RPMI7951 (cell line): ENCODE data around the gene EPHA1. TPM values are rescaled to one million over a fixed set of nuclear protein-coding genes. Genes with fewer than 3 reads are reported as not detected.

Experiments
- DNase-seq: peaks from one replicate; pipeline ENCODE4 v3.0.0-alpha.2; 2012; ENCODE audit warnings: low read depth
- total RNA-seq: library from RNA; depleted of rRNA; stranded (reverse); fragments of >200 nt; shearing (Covaris generic); gene quantifications from 2 replicates; pipeline ENCODE4 v1.2.3, GENCODE V29; 2014; rRNA removed

The EPHA1 gene
- total RNA-seq, 1 experiment from 2014 or later: not detected

- DNase-seq: peak; percentile 43
Observed at GRCh38 chr7:143351060-143351459, 57.6 kb downstream of the EPHA1 start.

- no peak for DNase-seq
Observed at GRCh38 chr7:143347950-143348349, 60.7 kb downstream of the EPHA1 start.

- no peak for DNase-seq
Observed at GRCh38 chr7:143346018-143346417, 62.6 kb downstream of the EPHA1 start.

- peak; percentile 18 for DNase-seq
Observed at GRCh38 chr7:143345428-143345900, 63.2 kb downstream of the EPHA1 start.

GRCh38 chr7:143343596-143343995 is 65.1 kb downstream of the EPHA1 start:
- no peak for DNase-seq

- no peak for DNase-seq
Observed at GRCh38 chr7:143341842-143342241, 66.8 kb downstream of the EPHA1 start.

Other genes starting within 250 kb of the EPHA1 start
- gene TAS2R39, start 225.4 kb downstream of the EPHA1 start, total RNA-seq: not detected in 2 replicates
- gene TAS2R40, start 186.8 kb downstream of the EPHA1 start, total RNA-seq: not detected in 2 replicates
- gene GSTK1, start 145.4 kb downstream of the EPHA1 start, total RNA-seq: 96.1 and 111 TPM in 2 replicates
- gene TMEM139, start 123.9 kb downstream of the EPHA1 start, total RNA-seq: not detected in 2 replicates
- 8.8 and 15.1 TPM in 2 replicates for gene CASP2, start 120.5 kb downstream of the EPHA1 start, total RNA-seq
- not detected in 2 replicates for gene CLCN1, start 92.7 kb downstream of the EPHA1 start, total RNA-seq
- not detected in 2 replicates for gene FAM131B, start 46.1 kb downstream of the EPHA1 start, total RNA-seq
- gene ZYX, start 27.5 kb downstream of the EPHA1 start, total RNA-seq: 35.9 and 51.5 TPM in 2 replicates
- not detected in 2 replicates for gene TAS2R60, start 34.6 kb upstream of the EPHA1 start, total RNA-seq
- gene TAS2R41, start 69.0 kb upstream of the EPHA1 start, total RNA-seq: not detected in 2 replicates
- 0.12 TPM in 1 of 2 replicates, not detected in the other for gene CTAGE15, start 162.9 kb upstream of the EPHA1 start, total RNA-seq
- 3.6 and 4.2 TPM in 2 replicates for gene TCAF2, start 212.1 kb upstream of the EPHA1 start, total RNA-seq